Activated CD4-positive, alpha-beta T cell treated with anti-CD3 and anti-CD28 coated beads, Interleukin-2, Interleukin-6, amounts not matched to agents 100 ng/mL and 50 ng/mL, durations not matched to agents 16 hours and 8 hours (primary cell): ENCODE measurements around the gene ARFGAP3.

Experiments
- DNase-seq: peaks from one replicate; pipeline ENCODE4 v3.0.0-alpha.2; 2020

The ARFGAP3 gene

GRCh38 chr22:42814616-42815015, 42.5 kb downstream of the ARFGAP3 start:
- DNase-seq = no peak

- no peak for DNase-seq
Observed at GRCh38 chr22:42814215-42814614, 42.9 kb downstream of the ARFGAP3 start.

GRCh38 chr22:42813501-42813900, 43.6 kb downstream of the ARFGAP3 start:
- no peak for DNase-seq

GRCh38 chr22:42811459-42811858, 45.6 kb downstream of the ARFGAP3 start:
- DNase-seq = no peak

- no peak for DNase-seq
Observed at GRCh38 chr22:42808521-42808920, 48.6 kb downstream of the ARFGAP3 start.

GRCh38 chr22:42807185-42807584, 49.9 kb downstream of the ARFGAP3 start:
- no peak for DNase-seq

GRCh38 chr22:42805998-42806830, 50.9 kb downstream of the ARFGAP3 start:
- no peak for DNase-seq

- DNase-seq = no peak
Observed at GRCh38 chr22:42805016-42805997, 51.8 kb downstream of the ARFGAP3 start.

GRCh38 chr22:42803389-42803788, 53.7 kb downstream of the ARFGAP3 start:
- no peak for DNase-seq

- no peak for DNase-seq
Observed at GRCh38 chr22:42801252-42802080, 55.6 kb downstream of the ARFGAP3 start.

GRCh38 chr22:42800451-42801251, 56.4 kb downstream of the ARFGAP3 start:
- DNase-seq = no peak

GRCh38 chr22:42799461-42800405, 57.3 kb downstream of the ARFGAP3 start:
- DNase-seq = no peak

GRCh38 chr22:42799061-42799460, 58.0 kb downstream of the ARFGAP3 start:
- no peak for DNase-seq

GRCh38 chr22:42797011-42797410, 60.1 kb downstream of the ARFGAP3 start:
- no peak for DNase-seq

GRCh38 chr22:42796081-42796480, 61.0 kb downstream of the ARFGAP3 start:
- DNase-seq = no peak

- DNase-seq = no peak
Observed at GRCh38 chr22:42794551-42795510, 62.2 kb downstream of the ARFGAP3 start.

GRCh38 chr22:42793848-42794405, 63.1 kb downstream of the ARFGAP3 start:
- no peak for DNase-seq

- no peak for DNase-seq
Observed at GRCh38 chr22:42792909-42793847, 63.9 kb downstream of the ARFGAP3 start.
